HuH-7 (cell line): Measurements from ENCODE around the gene EIF1.
A peak's percentile ranks its signal among the peaks of the same experiment; 100 is the strongest.
"Not testable (repeated sequence)": the region's sequence is repeated elsewhere in the genome, so short reads cannot be mapped to it uniquely, and the experiment has no call there.

Experiments used
- DNase-seq: peaks from one replicate; pipeline ENCODE4 v3.0.0; 2011; ENCODE audit warnings: low spot score

The EIF1 gene

DNA sequence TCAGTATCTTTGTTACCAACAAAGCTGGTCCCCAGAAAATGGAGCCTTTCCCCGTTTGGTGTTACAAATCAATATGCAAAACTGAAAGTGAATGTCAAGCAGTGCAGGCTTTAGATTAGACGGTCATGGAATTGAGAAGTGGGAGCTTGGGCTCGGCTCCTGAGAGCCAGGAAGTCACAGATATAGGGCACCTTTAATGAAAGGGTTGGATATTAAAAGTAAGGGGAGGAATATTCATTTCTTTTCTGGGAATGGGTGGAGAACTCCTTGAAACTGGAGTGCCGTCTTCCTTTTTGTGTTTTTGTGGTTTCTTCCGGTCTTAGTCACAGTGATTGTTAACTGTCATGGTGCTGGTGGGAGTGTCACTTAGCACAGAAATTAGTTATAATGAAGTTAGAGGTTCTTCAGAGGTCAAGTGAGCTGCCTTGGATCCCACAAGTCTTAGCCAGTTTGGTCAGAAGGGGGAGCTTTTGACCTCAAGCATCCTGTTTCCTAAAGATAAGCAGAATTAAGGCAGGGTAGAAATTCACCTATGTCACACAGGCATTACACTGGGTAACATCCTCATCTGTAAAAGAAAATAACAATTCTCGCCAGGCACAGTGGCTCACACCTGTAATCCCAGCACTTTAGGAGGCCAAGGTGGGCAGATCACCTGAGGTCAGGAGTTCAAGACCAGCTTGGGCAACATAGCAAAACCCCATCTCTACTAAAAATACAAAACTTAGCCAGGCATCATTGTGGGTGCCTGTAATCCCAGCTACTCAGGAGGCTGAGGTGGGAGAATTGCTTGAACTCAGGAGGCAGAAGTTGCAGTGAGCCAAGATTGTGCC is 9.6 kb upstream of the EIF1 start:
- DNase-seq = no peak

DNA sequence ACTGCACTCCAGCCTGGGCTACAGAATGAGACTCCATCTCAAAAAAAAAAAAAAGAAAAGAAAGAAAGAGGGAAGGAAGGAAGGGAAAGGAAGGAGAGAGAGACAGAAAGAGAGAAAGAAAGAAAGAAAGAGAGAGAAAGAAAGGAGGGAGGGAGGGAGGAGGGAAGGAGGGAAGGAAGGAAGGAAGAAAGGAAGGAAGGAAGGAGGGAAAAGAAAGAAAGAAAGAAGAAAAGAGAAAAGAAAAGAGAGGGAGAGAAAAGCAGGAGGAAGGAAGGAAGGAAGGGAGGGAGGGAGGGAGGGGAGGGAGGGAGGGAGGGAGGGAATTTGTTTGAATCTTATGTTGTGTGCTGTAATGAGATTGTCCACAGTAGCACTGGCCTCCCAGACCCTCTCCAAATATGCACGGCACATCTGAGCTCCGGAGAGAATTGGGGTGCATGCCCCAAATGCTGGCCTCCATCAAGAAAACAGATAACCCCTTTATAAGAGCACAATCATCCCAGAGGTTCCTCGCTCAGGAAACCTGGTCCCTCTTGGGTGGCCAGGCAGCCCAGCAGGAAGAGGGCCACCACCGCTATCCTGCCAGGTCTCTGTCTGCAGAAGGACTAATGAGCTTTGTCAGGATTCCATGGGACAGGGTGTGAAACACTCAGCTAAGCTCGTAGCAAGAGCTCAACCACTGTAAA is 8.8 kb upstream of the EIF1 start:
- DNase-seq = no peak

DNA sequence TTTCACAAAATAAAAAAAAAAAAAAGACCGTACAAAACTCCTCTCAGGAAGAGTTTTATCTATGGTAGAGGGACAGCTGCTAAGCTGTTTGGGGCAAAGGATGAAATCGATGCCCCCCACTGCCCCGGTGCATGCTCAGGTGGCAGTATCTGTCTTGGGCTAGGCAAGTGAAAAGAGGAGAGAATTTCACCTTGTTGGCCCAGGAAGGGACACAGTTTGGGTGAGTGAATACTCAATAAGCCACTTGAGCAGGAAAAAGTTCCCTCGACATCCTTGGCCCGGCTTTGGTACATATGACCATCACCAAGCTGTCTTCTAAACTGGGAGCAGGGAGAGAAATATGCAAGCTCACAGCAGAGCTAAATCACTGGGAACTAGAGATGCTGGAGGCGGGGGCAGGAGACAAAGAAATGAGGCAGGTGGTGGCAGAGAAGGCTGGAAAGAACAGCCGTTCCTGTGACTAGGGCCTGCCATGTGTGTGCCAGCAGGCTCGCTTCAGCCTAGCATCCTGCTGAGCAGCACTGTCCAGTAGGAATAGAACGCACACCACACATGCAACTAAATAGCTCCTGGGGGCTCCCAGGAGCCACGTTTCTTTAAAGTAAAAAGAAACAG is 8.2 kb upstream of the EIF1 start:
- DNase-seq = no peak

DNA sequence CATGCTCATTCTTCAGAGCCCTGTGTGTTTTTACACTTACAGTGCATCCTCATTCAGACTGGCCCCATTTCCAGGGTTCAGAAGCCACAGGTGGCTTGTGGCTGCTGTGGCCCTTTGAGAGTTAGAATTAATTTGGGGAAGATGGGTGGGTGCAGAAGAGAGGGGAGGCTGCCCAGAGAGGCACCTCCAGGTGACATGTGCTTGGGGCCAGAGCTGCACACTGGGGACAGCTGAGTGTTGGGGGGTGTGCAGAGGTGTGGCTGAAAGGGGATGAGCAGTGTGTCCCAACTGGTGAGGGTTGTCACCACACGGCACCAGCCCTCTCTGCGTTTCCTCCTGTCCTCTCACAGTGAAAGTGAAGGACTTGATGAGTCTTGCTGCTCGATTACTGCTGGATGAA is 6.9 kb upstream of the EIF1 start:
- no peak for DNase-seq

DNA sequence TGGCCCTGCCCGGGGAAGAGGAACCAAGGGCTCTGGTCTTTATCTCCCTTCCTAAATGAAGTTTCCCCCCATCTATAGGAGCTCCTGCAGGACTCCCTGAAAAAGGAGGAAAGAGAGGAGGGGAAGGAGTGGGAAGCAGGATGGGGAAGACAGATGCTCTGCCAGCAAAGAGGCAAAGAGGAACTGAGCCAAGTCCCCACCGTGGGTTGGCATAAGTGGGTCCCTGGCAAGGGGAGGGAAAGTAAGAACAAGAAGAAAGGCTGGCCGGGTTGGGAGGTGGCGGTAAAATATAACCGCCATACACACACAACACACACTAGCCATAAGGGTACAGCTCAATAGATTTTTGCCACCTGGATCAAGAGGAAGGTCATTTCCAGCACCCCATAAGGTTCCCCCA is 6.1 kb upstream of the EIF1 start:
- DNase-seq = no peak

DNA sequence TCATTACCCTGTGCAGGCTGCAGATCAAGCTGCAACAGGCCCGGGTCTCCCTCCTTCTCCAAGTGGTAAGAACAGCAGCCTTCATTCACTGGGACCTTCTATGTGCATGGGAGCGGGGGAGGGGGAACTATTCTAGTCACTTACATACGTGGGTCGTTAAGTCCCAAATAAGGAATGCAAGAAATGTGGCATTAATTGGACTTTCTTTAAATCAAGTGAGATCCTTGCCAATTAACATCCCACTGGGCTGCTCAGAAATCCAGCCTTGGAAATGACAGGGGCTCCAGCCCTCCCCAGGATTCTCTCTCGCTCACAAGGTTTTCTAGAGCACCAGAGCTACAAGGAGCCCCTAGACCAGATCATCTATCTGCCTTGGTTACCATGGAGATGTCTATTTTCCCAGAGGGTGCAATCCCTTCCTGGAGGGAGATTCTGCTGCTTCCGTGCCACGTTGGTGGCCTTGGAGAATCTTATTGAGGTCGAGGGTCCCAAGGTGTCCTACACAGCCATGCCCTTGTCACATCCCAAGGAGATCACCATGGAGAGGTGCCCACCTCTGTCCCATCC is 5.2 kb upstream of the EIF1 start:
- DNase-seq = no peak

DNA sequence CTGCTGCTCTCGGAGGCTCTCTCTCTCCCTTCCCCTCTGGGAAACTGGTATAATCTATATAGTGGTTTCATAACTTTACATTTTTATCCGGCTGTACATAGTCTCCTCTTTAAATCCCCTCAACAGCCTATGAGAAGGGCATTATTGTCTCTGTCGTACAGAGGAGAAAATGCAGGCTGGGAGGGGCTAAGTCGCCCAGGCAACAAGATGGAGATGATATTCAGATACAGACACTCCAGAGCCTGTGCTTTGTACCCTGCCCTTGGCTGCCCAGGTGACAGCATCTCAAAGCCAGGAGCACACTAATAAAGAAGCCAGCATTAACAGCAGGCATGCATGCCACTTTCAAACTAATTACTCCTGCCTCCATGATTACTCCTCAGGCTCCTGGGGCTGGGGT is 4.7 kb upstream of the EIF1 start:
- no peak for DNase-seq

DNA sequence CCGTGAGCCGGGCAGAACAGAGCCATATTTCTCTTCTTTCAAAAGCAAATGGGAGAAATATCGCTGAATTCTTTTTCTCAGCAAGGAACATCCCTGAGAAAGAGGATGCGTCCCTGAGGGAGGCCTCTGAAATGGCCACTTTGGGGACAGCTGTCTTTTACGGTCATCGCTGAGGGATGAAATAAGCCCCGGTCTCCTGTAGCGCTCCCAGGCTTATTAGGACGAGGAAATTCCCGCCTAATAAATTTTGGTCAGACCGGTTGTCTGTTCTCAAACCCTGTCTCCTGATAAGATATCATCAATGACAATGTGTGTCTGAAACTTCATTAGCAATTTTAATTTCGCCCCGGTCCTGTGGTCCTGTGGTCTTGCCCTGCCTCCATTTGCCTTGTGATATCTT is 2.9 kb upstream of the EIF1 start:
- not testable (repeated sequence) for DNase-seq

DNA sequence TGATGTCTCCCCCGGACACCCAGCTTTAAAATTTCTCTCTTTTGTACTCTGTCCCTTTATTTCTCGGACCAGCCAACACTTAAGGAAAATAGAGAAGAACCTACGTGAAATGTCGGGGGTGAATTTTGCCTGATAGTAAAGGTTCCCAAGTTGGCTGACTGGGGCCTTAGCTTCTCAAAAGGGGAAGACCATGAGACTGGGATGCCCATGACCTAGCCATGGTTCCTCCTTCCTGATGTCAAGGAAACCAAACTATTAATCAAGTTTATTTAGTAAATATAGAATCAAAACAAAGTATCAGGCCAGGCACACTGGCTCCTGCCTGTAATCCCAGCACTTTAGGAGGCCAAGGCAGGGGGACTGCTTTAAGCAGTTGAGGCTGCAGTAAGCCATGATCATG is 2.4 kb upstream of the EIF1 start:
- DNase-seq = no peak

DNA sequence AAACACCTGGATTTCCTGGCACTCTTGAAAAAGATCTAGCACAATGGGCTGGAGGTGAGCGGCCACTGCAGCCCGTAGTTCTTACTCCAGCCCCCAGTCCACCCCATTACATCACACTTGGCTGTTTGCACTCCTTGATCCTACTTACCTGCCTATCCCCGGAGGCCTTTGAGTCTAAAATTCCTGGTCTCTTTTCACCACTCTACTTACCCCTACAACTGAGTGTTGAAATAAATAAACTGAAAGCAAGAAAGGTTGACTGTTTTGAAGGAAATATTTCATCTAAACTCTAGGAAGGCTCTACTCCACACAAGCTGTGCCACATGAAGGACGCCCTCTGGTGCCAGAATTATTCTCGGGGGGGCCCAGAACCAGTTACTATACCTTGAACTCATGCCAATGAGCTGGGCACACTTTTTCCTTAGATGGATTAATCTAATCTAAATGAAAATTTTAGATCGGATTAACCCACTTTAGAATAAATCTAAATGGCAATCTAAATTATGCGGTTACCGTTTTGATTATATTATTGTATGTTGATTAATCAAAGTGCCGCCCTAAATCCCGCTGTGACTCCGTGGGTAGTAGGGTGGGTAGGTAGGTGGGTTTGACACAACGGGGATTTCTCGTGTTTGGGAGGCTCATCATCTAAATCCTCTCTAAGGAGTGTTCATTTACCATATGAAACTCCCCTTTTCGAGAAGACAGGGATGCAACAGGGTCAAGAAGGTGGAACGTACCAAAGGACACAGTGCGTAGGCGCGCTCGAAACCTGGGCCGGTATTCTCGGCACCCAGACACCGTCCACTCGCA is 651 bp upstream of the EIF1 start:
- DNase-seq = no peak

DNA sequence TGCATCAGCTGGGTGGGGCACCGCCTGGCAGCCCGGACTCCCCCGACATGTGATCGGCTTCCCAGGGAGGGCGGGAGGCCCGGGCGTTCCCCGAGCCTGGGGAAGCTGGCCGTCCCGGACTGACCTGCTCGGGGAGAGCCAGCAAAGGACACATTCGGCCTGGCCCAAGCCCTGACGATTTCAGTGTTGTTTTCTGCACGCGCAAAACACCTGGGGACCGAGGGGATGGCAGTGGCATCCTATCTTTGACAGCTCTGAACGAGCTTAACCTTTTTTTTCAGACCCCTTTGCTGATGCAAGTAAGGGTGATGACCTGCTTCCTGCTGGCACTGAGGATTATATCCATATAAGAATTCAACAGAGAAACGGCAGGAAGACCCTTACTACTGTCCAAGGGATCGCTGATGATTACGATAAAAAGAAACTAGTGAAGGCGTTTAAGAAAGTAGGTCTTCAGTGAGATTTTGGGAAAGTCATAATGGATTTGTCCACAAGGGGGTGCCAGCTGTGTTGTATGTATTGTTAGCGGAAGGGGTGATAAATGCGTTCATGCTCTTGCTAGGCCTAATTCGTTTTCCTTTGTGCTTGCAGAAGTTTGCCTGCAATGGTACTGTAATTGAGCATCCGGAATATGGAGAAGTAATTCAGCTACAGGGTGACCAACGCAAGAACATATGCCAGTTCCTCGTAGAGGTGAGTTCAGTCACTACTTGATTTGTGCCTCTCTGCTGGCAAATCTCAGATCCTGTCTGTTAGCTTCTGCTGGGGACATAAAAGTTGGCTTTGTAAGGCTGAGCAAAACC is 1.0 kb downstream of the EIF1 start:
- no peak for DNase-seq

DNA sequence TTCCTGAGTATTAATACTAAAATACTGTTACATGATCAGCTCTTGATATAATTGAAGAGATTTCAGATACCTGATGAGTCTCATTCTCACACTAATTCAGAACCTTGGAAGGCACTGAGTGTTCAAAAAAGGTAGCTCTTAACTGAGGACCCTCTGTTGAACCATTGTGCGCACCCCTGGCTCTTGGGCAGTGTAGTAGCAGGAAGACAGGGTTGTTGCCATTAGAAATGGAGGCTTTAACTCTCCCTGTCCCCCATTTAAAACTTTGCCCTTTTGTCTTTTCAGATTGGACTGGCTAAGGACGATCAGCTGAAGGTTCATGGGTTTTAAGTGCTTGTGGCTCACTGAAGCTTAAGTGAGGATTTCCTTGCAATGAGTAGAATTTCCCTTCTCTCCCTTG is 1.8 kb downstream of the EIF1 start:
- DNase-seq = no peak

DNA sequence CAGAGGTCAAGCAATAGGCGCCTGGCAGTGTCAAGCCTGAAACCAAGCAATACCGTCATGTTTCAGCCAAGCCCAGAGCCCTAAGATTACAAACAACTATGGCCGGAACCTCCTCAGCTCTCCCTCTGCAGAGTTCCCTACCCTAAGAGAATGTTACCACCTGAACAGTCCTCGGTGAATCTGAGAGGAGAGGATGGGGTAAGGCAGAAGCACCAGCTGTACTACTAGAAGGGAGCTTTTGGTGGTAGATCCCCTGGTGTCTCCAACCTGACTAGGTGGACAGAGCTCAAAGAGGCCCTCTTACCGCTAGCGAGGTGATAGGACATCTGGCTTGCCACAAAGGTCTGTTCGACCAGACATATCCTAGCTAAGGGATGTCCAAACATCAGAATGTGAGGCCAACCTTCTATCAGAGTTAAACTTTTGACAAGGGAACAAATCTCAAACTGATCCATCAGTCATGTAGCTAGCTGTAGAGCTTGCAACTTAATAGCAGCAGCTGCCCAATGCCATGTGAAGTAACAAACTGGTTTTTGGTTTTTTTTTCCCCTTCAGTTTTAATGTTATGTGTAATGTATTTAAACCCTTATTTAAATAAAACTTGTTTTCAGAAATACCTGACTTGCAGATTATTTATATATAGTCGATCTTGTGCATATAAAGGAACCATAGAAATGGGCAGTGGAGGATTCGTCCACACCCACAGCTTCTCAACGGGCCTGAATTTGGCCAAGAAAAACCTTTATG is 2.5 kb downstream of the EIF1 start:
- no peak for DNase-seq

DNA sequence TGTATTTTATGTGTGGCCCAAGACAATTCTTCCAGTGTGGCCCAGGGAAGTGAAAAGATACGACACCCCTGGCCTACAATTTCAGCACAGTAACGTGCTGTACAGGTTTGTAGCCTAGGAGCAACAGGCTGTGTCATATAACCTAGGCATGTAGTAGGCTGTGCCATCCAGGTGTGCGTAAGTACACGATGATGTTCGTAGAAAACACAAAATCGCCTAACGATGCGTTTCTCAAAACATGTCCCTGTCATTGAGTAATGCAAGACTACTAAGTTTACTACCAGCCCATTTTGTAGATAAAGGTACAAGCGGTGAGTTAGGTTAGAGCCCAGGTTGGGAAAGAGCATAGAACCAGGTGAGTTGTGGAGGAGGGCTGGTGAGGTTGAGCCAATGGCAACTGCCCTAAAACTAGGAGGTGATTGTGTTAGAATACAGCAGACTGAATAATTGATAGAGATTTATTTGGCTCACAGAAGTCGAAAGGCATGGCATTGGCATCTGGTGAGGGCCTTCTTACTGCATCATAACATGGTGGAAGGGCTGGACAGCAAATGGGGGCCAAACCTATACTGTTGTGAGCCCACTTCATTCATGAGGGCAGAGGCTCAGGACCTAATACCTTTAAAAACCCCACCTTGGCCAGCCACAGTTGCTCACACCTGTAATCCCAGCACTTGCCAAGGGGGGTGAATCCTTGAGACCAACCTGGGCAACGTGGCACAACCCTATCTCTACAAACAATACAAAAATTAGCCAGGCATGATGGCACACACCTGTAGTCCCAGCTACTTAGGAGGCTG is 4.2 kb downstream of the EIF1 start:
- no peak for DNase-seq

DNA sequence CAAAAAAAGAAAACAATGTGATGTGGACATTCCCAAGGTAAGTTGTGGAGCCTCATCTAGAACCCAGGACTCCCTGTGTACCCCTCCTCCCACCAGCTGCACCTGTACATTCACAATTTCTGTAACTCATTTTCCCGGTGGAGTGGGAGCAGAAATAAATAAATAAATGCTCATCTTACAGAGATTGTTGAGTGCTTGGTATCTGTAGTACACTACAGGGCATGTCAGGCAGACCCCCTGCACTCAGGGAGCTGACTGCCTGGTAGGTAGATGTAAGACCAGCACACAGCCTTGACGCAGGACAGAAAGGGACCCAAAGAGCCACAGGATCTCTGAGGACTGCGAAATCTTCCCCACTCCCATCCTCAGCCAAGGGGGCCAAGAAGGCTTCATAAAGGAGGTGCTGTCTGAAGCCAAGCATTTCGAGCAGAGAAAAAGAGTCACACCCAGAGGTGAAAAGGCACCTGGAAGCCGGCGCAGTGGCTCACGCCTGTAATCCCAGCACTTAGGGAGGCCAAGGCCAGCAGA is 6.5 kb downstream of the EIF1 start:
- no peak for DNase-seq

DNA sequence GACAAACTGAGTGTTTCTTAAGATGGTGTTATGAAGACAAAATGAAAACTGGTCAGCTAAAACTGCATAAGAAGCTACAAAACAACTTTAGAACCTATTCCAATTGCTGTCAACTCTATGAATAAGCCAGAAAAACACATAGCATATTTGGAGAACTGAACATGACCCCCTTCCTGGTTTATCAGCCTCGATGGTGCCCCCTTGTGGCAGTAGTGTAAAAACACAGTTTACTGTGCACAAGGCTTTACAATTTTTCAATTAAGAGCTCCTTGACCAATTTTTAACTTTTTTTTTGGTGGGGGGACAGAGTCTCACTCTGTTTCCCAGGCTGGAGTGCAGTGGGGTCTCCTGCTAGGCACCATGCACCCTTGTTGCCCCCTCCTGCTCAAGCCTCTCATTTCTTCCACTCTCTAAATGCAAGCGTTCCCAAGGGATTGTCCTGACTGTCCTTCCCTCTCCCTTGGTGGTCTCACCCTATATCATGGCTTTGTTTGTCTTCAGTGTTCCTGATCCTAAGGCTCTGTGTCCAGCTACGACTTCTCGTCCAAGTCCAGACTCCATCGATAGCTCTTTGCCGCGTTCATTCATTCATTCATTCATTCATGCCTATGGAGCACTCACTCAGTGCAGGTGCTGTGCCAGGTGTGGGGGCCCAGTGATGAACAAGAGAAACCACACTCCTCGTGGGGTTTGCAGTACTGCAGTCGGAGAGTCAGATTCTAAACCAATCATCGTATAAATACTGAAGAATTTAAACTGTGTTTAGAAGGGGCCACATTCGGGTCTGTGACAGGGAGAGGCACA is 7.5 kb downstream of the EIF1 start:
- peak; percentile 62 for DNase-seq

DNA sequence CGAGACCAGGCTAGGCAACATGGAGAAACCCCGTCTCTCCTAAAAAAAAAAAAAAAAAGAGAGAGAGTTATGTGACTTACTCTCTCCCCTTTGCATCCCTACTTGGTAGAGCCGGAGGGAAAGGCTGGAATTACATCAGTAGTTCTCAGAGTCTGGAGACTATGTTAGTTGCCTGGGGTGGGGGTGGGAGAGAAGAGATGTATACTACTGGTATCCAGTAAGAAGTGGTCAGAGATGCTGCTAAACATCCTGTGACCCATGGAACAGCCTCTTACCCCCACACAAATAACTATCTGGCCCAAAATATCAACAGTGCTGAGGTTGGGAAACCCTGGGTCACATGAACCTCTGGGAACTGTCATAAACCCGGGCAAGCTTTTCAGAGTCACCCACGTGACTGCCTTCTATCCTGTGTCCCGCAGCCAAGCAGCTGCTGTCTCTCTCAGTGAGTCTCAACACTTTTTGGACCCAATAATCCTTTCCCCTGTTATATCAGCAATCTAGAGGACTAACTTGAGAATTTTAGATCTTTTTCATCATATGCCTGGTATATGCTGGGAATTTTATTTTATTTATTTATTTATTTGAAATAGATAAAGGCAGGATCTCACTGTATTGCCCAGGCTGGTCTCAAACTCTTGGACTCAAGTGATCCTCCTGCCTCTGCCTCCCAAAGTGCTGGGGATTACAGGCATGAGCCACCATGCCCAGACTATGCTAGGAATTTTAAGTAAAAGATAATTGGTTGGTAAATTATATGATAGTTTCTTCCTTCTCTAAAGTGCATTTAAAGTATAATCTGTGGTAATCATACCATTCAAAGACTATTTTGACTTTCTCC is 8.7 kb downstream of the EIF1 start:
- peak; percentile 56 for DNase-seq

DNA sequence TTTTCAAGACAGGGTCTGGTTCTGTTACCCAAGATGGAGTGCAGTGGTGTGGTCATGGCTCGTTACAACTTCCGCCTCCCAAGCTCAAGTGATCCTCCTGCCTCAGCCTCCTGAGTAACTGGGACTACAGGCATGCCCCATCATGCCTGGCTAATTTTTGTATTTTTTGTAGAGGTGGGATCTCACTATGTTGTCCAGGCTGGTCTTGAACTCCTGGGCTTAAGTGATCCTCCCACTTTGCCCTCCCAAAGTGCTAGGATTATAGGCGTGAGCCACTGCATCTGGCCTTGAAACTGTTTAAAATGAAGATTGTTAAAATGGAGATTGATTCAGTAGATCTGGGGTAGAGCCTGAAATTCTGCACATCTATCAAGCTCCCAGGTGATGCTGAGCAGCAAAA is 12.2 kb downstream of the EIF1 start:
- not testable (repeated sequence) for DNase-seq
